GM23248 (cell line): Measurements from ENCODE around the gene HCAR2. TPM values are rescaled to one million over a fixed set of nuclear protein-coding genes. Genes with fewer than 3 reads are reported as not detected.

Experiments
- DNase-seq: peaks from one replicate; pipeline ENCODE4 v3.0.0-alpha.2; 2015
- H2AFZ ChIP-seq: fragments of 200-600 bp; sonication (generic); 2 replicates; pipeline ENCODE4 v1.6.1; 2016; ENCODE audit warnings: antibody characterized with exemption
- H3F3A ChIP-seq: fragments of 200-600 bp; sonication (generic); 2 replicates; pipeline ENCODE4 v1.6.1; 2016; ENCODE audit warnings: mild to moderate bottlenecking, antibody characterized with exemption, mixed run types; ENCODE audit not compliant: insufficient read depth
- H3K27ac ChIP-seq: fragments of 200-600 bp; sonication (generic); 2 replicates; pipeline ENCODE4 v1.5.1; 2016; ENCODE audit warnings: mild to moderate bottlenecking
- H3K27me3 ChIP-seq: fragments of 200-600 bp; sonication (generic); replicated peaks from 2 replicates; pipeline ENCODE4 v1.6.1; 2016; ENCODE audit warnings: mild to moderate bottlenecking; ENCODE audit not compliant: insufficient read depth
- H3K36me3 ChIP-seq: fragments of 200-600 bp; sonication (generic); 2 replicates; pipeline ENCODE4 v1.6.1; 2016; ENCODE audit warnings: low read depth, mild to moderate bottlenecking
- H3K4me1 ChIP-seq: fragments of 200-600 bp; sonication (generic); 2 replicates; pipeline ENCODE4 v1.6.1; 2016; ENCODE audit warnings: mild to moderate bottlenecking; ENCODE audit not compliant: insufficient read depth
- H3K4me2 ChIP-seq: fragments of 200-600 bp; sonication (generic); one replicate; pipeline ENCODE4 v1.6.1; 2016; ENCODE audit warnings: mild to moderate bottlenecking; ENCODE audit not compliant: unreplicated experiment
- H3K4me3 ChIP-seq: fragments of 200-600 bp; sonication (generic); 2 replicates; pipeline ENCODE4 v1.5.1; 2016; ENCODE audit warnings: mild to moderate bottlenecking
- H3K79me2 ChIP-seq: fragments of 200-600 bp; sonication (generic); 2 replicates; pipeline ENCODE4 v1.6.1; 2016; ENCODE audit warnings: mild to moderate bottlenecking; ENCODE audit not compliant: insufficient read depth
- H3K9ac ChIP-seq: fragments of 200-600 bp; sonication (generic); 2 replicates; pipeline ENCODE4 v1.6.1; 2016; ENCODE audit warnings: mild to moderate bottlenecking
- H3K9me2 ChIP-seq: fragments of 200-600 bp; sonication (generic); 2 replicates; pipeline ENCODE4 v1.6.1; 2016; ENCODE audit warnings: mixed run types, mild to moderate bottlenecking, moderate library complexity; ENCODE audit not compliant: insufficient read depth
- H3K9me3 ChIP-seq: fragments of 200-600 bp; sonication (generic); one replicate; pipeline ENCODE4 v1.6.1; 2017; ENCODE audit warnings: low read depth
- H4K20me1 ChIP-seq: fragments of 200-600 bp; sonication (generic); 2 replicates; pipeline ENCODE4 v1.6.0; 2016; ENCODE audit not compliant: insufficient read depth
- EZH2 ChIP-seq: fragments of 200-600 bp; sonication (generic); IDR thresholded peaks from 2 replicates; pipeline ENCODE4 v1.6.1; 2018; ENCODE audit warnings: antibody characterized with exemption, mild to moderate bottlenecking; ENCODE audit not compliant: insufficient read depth, poor library complexity, severe bottlenecking
- EZH2phosphoT487 ChIP-seq: fragments of 200-600 bp; sonication (generic); IDR thresholded peaks from 2 replicates; pipeline ENCODE4 v1.6.1; 2018; ENCODE audit warnings: antibody characterized with exemption, moderate library complexity, mild to moderate bottlenecking, low read depth; ENCODE audit not compliant: insufficient read depth
- WGBS, 2 experiments: methylation state at CpG; one replicate each; pipeline ENCODE4 v1.1.6; 2015 to 2017; ENCODE audit warnings: low lambda C conversion rate in 2 of 2, low coverage in 1 of 2; ENCODE audit errors: missing lambda C conversion rate in 2 of 2; 5-methylcytosine and 5-hydroxymethylcytosine counted together
- in situ Hi-C: fragments of 300-500 bp; cut with MboI; formaldehyde crosslinking; loops from 2 replicates; pipeline ENCODE4 v1.15.0; 2020
- polyA plus RNA-seq: library from polyadenylated mRNA; unstranded; fragments of >200 nt; fragmentation: Nextera tagmentation; extraction: Ambion mirVana; gene quantifications from 2 replicates; pipeline ENCODE4 v1.2.1, GENCODE V29; 2016
- total RNA-seq: library from RNA; depleted of rRNA; stranded (reverse); fragments of >200 nt; shearing (Covaris generic); gene quantifications from 2 replicates; pipeline ENCODE4 v1.2.3, GENCODE V29; 2014

The HCAR2 gene
- total and polyA plus RNA-seq, 2 experiments from 2014 or later = not detected

- H3K79me2 ChIP-seq = no peaks in the 10 kb centered on the region
Measured at GRCh38 chr12:122726080-122726558, 23.0 kb upstream of the HCAR2 start.

DNA sequence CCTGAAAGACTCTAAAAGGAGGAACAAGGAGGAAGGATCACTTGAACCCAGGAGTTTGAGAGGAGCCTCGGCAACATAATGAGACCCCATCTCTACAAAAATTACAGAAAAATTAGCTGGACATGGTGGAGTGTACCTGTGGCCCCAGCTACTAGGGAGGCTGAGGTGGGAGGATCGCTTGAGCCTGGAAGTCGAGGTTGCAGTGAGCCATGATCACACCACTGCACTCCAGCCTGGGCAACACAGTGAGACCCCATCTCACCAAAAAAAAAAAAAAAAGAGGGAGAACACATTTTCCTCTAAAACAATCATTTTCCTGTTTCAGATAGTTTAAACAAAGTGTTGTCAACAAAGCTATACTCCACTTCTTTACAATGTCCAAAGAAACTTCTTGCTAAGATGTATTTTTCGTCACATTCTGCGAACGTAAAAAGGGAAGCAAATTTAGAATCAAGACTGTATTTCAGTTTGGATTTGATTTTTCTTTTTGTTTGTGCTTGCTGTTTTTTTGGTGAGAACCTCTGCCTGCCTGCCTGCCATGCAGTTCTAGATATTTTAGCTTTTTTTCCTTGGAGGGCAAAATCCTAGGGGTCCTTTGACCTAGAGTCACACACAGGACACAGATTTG lies 22.4 kb upstream of the HCAR2 start:
- no peaks in the 10 kb centered on the region for H3K79me2 ChIP-seq
- no peak overlapping the region for H3K4me2 ChIP-seq
- H3K4me1 ChIP-seq = peaks cover 2% of the 10 kb centered on the region; the same call in 1 of the 2 replicates
- WGBS, 2 experiments = 85 to 86% methylated on average over 6 of the region's 6 CpGs
- peaks cover 5% of the 10 kb centered on the region; the same call in 1 of the 2 replicates for H3K27me3 ChIP-seq
- no peaks in the 10 kb centered on the region for H4K20me1 ChIP-seq
- TF ChIP-seq EZH2phosphoT487 (no peak), EZH2 (no peak)
- H2AFZ ChIP-seq = no peak overlapping the region
- no peak overlapping the region for H3K27ac ChIP-seq
- H3F3A ChIP-seq = peaks cover 1% of the 10 kb centered on the region; the same call in 1 of the 2 replicates
- DNase-seq = no peak
- H3K4me3 ChIP-seq = no peak overlapping the region
- in situ Hi-C loops = no loop called here
- H3K9ac ChIP-seq = no peak overlapping the region
- no peaks in the 10 kb centered on the region for H3K9me2 ChIP-seq
- no peaks in the 10 kb centered on the region for H3K9me3 ChIP-seq
- no peaks in the 10 kb centered on the region for H3K36me3 ChIP-seq

More at GRCh38 chr12:122726080-122726558, 23.0 kb upstream of the HCAR2 start:
- Histone ChIP-seq H3K27ac (no peak overlapping the region), H2AFZ (no peak overlapping the region), H3K36me3 (no peaks in the 10 kb centered on the region), H3K9me3 (no peaks in the 10 kb centered on the region), H3K27me3 (peaks cover 5% of the 10 kb centered on the region; the same call in 1 of the 2 replicates), H3K9me2 (no peaks in the 10 kb centered on the region), H3K9ac (no peak overlapping the region), H3K4me2 (no peak overlapping the region), H4K20me1 (no peaks in the 10 kb centered on the region), H3K4me3 (no peak overlapping the region), H3K4me1 (no peaks in the 10 kb centered on the region), H3F3A (no peaks in the 10 kb centered on the region)
- TF ChIP-seq EZH2phosphoT487 = no peak
- TF ChIP-seq EZH2 = no peak
- 60 to 62% methylated on average over 5 of the region's 5 CpGs for WGBS, 2 experiments
- in situ Hi-C loops = no loop called here
- DNase-seq = no peak

- no peak overlapping the region for H3K9ac ChIP-seq
- H3K4me1 ChIP-seq = peaks cover 7% of the 10 kb centered on the region; the same call in 1 of the 2 replicates
- TF ChIP-seq EZH2phosphoT487 = no peak
- TF ChIP-seq EZH2 = no peak
- no peak overlapping the region for H3K27ac ChIP-seq
- H3K9me2 ChIP-seq = no peaks in the 10 kb centered on the region
- H2AFZ ChIP-seq = no peak overlapping the region
- H3K36me3 ChIP-seq = no peaks in the 10 kb centered on the region
- no peak overlapping the region for H3K4me2 ChIP-seq
- no peak overlapping the region for H3K4me3 ChIP-seq
- 79 to 85% methylated on average over 12 of the region's 12 CpGs for WGBS, 2 experiments
- in situ Hi-C loops = no loop called here
- no peaks in the 10 kb centered on the region for H3K79me2 ChIP-seq
- H4K20me1 ChIP-seq = no peaks in the 10 kb centered on the region
- no peaks in the 10 kb centered on the region for H3K9me3 ChIP-seq
- peaks cover 6% of the 10 kb centered on the region; the same call in 1 of the 2 replicates for H3F3A ChIP-seq
- no peak for DNase-seq
- H3K27me3 ChIP-seq = peaks cover 5% of the 10 kb centered on the region; the same call in 1 of the 2 replicates
Measured at GRCh38 chr12:122724641-122725243, 21.6 kb upstream of the HCAR2 start.

- WGBS, 2 experiments = 69 to 70% methylated on average over 1 of the region's 1 CpG
- Histone ChIP-seq H3K79me2 (no peaks in the 10 kb centered on the region), H3K4me1 (peaks cover 7% of the 10 kb centered on the region; the same call in 1 of the 2 replicates), H2AFZ (no peak overlapping the region), H3K27me3 (no peaks in the 10 kb centered on the region), H3K27ac (no peak overlapping the region), H3K36me3 (no peaks in the 10 kb centered on the region), H3K4me3 (no peak overlapping the region), H3K9me2 (no peaks in the 10 kb centered on the region), H4K20me1 (no peaks in the 10 kb centered on the region), H3F3A (peaks cover 6% of the 10 kb centered on the region; the same call in 1 of the 2 replicates), H3K9me3 (no peaks in the 10 kb centered on the region), H3K4me2 (no peak overlapping the region), H3K9ac (no peak overlapping the region)
- TF ChIP-seq EZH2phosphoT487 = no peak
- TF ChIP-seq EZH2 = no peak
- in situ Hi-C loops = no loop called here
- no peak for DNase-seq
Measured at GRCh38 chr12:122722387-122722786, 19.2 kb upstream of the HCAR2 start.
